ENCODE data around the gene DOK6.

DOK6 gene

DNA sequence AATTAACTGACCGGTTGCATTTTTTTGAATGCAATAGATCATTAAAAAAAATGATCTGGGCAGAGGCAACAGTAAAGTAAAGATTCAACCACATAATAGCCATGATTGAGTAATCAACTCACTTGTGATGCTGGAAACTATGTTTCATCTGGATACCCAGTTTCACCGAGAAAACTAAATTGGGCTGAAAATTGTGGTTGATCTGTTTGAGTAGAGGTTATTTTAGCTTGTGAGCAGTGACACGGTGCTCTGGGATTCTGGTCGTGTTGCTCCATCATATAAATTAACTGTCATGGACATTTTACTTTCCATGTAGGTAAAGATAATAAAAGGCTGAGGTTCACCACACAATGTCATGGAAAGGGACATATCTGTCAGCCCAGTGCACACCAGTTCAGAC is 488.3 kb downstream of the DOK6 start:
- no peak overlapping the region for H3K4me3 ChIP-seq (replicated peaks; ENCODE audit: low read depth, low read length)
- TF ChIP-seq, protein P1, sequence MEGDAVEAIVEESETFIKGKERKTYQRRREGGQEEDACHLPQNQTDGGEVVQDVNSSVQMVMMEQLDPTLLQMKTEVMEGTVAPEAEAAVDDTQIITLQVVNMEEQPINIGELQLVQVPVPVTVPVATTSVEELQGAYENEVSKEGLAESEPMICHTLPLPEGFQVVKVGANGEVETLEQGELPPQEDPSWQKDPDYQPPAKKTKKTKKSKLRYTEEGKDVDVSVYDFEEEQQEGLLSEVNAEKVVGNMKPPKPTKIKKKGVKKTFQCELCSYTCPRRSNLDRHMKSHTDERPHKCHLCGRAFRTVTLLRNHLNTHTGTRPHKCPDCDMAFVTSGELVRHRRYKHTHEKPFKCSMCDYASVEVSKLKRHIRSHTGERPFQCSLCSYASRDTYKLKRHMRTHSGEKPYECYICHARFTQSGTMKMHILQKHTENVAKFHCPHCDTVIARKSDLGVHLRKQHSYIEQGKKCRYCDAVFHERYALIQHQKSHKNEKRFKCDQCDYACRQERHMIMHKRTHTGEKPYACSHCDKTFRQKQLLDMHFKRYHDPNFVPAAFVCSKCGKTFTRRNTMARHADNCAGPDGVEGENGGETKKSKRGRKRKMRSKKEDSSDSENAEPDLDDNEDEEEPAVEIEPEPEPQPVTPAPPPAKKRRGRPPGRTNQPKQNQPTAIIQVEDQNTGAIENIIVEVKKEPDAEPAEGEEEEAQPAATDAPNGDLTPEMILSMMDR (IDR thresholded peaks at IDR 0.05; ENCODE audit: low read depth, low read length, missing control alignments), result no peak
- DNase-seq (ENCODE audit: extremely low read depth, low read depth), result no peak

DNA sequence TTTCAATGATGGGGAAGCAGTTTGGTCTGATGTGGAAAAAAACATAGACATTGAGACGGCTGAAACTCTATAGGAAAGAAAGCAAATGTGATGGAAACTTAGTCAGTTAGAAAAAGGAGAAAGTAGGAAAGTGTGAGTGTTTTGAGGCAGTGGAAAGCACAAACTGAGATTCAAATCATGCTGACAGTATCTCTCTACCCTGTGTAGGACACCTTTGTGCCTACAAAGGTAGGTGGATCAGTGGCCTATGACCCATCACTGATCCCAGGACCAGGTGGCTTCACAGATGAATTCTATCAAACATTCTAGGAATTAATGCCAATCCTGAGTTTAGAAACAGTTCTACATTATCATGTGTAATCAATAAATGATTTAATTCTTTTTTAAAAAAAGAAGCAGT is 489.9 kb downstream of the DOK6 start:
- H3K4me3 ChIP-seq (replicated peaks; ENCODE audit: low read depth, low read length), result no peak overlapping the region
- TF ChIP-seq, protein P1 (IDR thresholded peaks at IDR 0.05; ENCODE audit: low read depth, low read length, missing control alignments), result no peak
- DNase-seq (ENCODE audit: extremely low read depth, low read depth), result no peak

DNA sequence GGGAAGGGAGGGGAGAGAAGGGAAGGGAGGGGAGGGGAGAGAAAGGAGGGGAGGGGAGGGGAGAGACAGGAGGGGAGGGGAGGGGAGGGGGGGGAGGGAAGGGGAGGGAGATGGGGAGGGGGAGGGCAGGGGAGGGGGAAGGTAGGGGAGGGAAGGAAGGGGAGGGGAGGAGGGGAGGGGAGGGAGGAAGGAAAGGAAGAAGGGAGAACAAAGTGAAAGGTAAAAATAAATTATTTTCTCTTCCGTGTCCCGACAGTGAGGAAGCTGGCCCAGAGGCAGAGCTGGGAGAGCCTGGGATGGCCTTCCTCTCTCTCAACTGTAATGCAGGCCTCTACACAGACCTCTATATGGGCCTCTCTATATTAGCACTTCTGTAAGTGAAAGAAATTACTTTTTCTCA is 493.8 kb downstream of the DOK6 start:
- no peak for DNase-seq (ENCODE audit: extremely low read depth, low read depth)
- H3K4me3 ChIP-seq (replicated peaks; ENCODE audit: low read depth, low read length), result no peak overlapping the region
- TF ChIP-seq, protein P1 (IDR thresholded peaks at IDR 0.05; ENCODE audit: low read depth, low read length, missing control alignments), result no peak

DNA sequence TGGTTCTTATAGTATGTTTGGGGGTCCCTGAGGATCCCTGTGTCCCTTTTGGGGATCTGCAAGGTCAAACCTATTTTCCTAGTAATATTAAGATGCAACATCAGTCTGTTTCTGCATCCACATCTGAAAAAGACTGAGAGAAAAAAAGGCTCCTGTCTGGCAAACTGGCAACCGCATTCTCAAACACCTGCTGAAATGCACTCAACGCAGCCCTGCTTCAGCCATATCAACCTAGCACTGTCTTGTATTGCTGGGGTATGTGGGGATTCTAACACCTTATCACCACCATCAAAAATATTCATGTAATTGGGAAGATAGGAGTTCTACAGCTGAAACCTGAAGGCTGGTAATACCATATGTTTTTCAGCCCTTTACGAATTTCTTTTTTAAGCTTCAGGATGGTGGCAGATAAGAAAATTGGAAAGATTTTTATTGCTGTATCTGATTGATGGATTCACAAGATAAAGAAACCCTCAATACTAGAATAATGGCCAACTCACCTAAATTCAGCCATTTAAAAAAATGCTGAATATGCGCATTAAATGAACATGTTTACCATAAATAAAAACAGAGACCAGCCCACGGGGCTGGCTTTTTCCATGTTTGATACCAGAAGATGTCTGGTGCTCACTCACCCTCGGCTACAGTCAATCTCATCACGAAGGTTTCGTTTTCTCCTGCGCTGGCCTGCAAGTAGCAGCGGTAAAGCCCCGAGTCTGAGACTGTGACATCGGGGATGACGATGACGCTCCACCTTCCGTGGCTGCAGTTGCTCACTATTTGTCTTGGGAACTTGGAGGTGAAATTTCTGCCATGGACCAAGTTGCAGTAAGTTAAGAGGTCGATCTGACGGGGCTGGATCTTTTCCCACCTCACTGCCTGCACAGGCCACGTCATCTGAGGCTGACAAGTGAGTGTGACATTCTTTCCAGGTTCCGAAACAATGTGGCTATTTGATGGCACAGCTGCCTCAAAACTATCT is 494.7 kb downstream of the DOK6 start:
- no peak overlapping the region for H3K4me3 ChIP-seq (replicated peaks; ENCODE audit: low read depth, low read length)
- TF ChIP-seq, protein P1 (IDR thresholded peaks at IDR 0.05; ENCODE audit: low read depth, low read length, missing control alignments), result no peak
- no peak for DNase-seq (ENCODE audit: extremely low read depth, low read depth)

DNA sequence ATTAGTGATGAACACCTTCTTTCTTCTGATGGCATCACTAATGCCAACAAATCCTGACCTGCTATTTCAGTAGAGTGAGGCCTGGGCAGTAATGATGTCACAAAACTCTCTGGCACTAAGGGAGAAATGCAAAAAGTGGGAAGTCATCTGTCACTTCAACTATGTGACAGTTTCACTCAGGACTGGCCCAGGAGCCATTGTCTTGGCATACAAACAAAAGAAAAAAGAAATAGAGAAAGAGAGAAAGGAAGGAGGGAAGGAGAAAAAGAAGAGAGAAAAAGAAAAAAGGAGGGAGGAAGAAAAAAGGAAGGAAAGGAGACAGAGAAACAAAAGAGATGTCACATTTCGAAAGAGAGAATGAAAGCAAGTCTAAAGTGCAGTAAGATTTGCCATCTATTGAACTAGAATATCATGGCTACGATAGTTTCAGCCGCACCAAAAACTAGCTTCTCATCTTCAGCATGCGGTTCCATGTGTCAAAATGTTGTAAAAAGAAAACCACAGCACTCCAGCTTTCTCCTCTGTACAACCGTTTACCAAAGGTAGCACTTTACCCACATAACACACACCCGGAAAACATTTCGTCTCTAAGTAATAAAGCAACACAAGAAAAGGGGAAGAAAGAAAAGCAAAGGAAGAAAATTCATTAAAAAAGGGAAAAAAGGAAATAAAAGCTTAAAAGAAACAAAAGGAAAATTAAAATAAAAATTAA is 496.9 kb downstream of the DOK6 start:
- no peak overlapping the region for H3K4me3 ChIP-seq (replicated peaks; ENCODE audit: low read depth, low read length)
- TF ChIP-seq, protein P1 (IDR thresholded peaks at IDR 0.05; ENCODE audit: low read depth, low read length, missing control alignments), result no peak
- no peak for DNase-seq (ENCODE audit: extremely low read depth, low read depth)

DNA sequence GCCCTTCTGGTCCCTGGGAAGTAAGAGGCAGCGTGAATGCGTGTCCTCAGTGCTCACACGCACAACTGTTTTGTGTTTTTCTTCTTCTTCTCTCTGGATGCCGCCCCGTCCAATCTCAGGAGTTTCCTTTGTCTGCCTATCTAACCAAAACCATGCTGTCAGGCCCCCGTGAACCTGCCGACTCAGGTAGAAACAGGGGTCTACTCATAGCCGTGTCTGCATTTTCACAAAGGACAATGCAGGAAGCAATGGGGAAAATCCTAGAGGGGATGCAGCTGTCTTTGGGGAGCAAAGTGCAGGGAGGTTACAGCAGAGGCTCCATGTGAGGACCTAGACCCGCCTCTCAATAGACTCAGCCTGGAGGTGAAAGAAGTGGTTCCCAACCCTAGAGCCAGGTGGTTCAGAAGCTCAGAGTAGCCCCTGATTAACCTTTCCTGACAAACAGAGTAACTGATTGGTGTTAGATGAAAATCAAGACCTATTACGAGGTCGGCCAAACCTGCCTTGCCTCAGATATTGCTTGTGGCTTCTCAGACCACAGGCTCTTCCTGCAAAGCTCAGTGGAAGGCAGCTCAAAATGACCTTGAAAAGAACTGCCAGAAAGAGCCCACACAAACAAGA is 497.7 kb downstream of the DOK6 start:
- no peak overlapping the region for H3K4me3 ChIP-seq (replicated peaks; ENCODE audit: low read depth, low read length)
- no peak for DNase-seq (ENCODE audit: extremely low read depth, low read depth)
- TF ChIP-seq, protein P1 (IDR thresholded peaks at IDR 0.05; ENCODE audit: low read depth, low read length, missing control alignments), result no peak

Measured in HFF-Myc (cell line).